HG03045 (cell line): ENCODE measurements around the gene UTP11.
"Not testable (repeated sequence)": the region's sequence is repeated elsewhere in the genome, so short reads cannot be mapped to it uniquely, and the experiment has no call there.

Experiments used
- ATAC-seq: cut with Tn5 transposase; IDR thresholded peaks from one replicate; pipeline ENCODE4 v1.9.1; 2021; ENCODE audit warnings: mild to moderate bottlenecking, moderate library complexity; ENCODE audit not compliant: unreplicated experiment

Gene UTP11

DNA sequence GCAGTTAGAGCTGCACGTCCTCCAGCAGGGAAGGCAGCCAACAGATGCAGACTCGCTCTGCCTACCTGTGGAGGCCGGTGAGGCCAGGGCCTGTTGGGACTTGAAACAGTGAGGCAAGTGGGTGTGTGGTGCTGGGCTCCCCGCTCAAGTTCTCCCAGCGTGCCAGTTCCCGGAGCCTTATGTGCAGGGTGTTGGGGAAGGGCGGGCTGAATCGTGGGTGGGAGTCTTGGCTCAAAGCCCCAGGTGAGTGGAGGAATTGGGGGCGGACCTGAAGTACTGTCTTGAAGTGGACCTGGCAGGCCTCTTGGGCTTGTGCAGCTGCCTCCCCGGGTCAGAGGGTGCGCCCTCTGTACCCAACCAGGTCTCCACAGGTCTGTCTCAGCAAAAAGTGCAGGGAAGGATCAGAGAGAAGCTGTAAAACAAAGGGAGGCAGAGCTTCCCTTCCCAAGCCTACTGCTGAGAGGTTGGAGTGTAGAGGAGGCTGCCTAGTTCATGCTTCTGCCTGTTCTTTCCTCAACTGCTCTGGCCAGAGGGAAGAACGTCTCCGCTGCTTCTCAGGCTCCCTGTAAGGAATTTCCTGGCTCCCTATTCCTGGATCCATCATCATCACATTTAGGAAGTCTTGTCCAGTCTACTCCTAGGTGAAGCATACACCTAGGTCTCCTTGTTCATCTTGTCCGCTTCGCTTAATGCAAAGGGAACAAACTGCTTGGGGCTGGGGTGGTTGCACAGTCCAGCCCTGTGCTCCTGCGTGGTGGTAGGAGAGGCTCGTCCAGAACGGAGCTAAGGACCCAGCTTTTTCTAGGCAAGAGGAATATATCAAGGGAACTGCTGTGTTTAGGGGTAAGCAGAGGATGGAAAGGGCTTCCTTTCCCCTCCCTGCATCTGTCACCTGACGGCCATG, 14.9 kb downstream of the UTP11 start:
- no peak for ATAC-seq

DNA sequence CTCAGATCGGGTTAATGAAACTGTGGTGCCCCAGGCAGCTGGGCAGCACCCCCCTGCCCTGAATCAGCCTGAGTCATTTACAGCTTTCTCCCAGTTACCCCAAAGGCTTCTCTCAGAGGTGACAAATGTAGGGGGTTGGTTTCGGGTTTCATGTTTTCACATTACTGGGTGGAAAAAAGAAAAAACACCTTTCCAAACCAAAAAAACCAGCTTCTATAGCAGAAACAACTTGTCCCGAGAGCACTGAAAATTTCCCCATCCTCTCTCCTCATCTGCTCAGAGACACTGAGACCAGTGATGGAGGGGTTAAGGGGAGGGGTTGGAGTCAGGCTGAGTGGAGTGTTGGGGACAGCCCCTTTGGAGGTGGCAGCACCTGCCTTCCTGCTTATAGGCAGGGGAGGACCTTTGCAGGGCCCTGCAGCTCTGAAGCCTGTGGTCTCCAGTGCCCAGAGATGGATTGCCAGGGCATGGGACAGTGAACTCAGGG, 15.6 kb downstream of the UTP11 start:
- ATAC-seq = peak; percentile 69

DNA sequence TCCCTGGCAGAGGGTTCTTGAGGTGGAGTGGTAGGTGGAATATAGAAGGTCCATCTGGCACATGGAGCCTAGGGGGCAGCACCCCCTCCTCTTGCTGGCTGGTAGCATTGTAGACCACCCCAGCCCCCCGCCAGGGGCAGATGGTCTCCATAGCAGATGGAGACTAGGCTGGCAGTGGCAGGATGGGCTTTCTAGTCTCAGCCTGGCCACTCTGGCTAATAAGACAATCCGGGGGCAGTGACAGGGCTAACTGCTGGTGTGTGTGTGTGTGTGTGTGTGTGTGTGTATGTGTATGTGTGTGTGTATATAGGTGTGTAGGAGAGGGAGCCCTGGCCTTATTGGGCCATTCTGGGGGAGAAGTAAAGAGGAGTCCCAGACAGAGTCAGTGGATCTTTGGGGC, 16.1 kb downstream of the UTP11 start:
- no peak for ATAC-seq

DNA sequence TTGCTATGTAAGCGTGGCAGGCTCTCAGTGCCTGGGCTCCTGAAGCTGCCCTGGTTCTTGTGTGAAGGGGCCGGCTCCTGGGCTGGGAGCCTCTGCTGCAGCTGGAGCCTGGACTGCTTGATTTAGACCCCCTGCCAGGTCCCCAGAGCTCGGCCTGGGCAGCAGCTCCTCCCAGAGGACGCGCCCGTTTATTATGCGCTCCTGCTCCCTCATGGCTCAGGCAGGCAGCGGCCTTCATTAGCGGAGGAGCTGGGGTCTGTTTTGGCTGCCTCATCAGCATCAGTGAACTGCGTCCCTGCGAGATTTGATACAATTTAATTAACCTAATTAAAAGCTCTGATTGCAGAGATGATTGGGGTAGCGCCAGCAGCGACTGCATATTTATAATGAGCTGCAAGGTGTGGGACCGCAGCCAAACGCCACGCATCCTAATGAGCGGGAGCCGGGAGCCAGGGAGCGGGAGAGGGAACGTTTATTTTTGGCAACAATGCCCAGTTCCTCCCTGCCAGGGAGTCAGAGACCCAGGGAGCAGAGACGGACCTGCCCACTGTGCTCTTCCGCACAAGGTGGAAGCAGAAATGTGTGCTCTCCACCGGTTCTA, 16.6 kb downstream of the UTP11 start:
- ATAC-seq = no peak

DNA sequence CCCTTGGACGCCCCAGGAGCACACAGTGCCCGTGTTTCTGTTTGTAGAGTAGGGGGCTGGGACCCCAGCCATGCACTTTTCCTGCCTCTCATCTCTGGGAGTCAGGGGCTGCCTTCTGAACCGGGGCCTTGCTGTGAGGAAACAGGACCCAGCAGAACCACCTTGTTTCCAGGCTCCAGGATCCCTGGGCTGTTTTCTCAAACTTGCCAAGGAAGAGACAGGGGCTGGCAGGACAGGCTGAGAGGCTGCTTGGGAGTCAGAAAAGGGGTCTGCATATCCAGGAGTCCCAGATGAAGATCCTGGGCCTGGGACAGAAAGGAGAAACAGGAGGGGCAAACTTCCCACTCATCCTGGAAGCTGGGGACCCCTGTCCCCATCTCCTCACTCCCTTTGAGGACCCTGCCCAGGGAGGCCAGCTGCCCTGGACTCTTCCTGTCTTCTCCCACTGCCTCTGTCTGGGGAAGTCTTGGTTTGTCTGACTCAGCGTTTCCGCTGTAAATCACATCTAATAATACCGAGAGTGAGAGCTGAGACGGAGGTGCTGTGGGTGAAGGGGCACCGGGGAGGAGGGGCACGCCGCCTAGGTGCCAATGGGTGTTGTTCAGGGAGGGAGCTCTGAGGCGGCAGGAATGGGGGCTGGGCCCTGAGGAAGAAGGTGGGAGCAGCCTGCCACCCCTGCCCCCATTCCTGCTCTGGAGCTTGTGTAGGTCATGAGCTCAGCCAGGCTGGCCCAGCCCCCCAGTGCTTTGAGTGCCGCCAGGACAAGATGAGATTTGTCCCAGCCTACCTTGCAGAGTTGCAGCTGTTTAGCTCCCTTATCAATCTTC, 17.4 kb downstream of the UTP11 start:
- ATAC-seq = peak; percentile 38

DNA sequence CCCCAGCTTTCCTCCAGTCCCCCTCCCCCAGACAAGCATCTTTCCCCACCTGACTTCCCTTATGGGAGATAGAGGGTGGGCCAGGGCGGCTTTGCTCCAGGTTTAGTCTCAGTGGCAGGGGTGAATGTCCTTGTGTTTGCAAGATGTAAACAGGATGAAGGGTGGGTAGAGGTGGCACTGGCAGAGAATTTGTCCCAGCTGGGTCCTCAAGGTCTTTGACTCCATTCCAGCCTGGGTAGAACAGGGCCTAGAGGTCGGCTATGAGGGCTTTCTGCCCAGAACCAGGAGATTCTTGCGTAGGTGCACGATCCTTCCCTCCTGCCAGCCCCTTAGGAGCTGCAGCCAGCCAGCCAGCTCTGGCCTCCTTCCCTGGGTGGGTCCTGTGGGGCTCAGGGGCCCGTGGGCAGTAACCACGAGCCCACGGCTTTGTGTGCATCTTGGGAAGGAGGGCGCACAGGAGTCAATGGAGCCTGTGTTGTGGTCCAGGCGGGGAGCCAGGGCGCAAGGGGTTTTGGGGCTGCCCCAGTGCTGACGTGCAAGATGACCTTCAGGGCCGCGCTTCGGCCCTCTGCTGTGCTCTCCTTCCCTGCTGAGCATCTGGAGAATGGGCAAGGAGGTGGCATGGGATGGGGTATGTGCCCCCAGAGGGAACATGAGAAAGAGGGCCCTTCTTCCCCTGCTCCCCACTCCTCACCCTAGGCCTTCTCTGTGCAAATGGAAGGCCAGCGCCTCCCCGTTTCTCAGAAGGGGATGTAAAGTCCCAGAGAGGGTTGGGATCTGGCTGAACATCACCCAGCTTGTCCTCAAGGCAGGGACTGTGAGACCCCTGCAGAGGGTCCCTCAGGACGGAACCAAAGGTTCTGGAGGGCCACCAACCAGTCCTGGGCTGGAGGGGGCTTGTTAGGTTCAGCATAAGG, 18.3 kb downstream of the UTP11 start:
- ATAC-seq = no peak

DNA sequence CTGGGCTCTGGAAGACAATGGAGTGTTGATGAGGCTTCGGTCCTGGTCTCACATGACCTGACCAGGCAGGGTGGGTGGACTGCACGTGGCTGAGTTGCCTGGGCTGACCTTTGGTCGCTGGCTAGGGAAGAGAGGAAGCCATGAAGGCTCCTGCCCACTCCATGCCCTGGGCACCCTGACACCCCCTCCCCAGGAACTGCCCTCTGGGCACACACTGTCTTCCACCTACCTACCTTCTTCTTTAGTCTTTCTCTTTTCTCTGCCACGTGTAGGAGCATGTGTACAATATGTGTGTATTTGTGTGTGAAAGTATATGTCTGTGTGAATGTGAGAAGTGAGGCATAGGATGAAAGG, 19.0 kb downstream of the UTP11 start:
- ATAC-seq = no peak

DNA sequence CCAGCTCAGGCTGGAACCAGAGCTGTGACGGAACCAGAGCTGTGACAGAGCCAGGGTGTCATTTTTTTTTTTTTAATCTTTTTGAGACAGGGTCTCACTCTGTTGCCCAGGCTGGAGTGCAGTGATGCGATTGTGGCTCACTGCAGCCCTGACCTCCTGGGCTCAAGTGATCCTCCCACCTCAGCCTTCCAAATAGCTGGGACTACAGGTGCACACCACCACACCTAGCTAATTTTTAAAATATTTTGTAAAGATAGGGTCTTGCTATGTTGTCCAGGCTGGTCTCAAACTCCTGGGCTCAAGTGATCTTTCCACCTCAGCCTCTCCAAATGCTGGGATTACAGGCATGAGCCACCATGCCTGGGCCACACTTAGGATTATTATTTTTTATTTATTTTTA, 20.5 kb downstream of the UTP11 start:
- ATAC-seq = not testable (repeated sequence)

DNA sequence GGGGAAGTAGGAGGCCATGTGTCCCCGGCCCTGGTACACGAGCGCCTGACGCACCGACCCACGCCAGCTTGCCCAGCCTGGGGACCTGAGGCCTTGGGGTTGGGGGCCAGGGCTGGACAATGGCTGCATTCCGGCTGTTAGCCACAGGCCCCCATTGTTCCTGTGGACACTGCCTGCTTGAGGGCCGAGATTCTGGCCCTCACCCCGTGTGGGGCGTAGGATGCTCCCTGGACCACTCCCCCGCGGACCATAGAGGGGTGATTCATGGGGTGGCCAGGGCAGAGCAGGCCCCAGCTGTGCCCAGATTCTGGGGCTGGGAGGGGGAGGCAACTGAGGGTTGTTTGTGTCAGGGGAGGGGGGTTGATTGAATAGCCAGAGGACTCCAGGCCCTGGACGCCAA, 22.3 kb downstream of the UTP11 start:
- no peak for ATAC-seq

DNA sequence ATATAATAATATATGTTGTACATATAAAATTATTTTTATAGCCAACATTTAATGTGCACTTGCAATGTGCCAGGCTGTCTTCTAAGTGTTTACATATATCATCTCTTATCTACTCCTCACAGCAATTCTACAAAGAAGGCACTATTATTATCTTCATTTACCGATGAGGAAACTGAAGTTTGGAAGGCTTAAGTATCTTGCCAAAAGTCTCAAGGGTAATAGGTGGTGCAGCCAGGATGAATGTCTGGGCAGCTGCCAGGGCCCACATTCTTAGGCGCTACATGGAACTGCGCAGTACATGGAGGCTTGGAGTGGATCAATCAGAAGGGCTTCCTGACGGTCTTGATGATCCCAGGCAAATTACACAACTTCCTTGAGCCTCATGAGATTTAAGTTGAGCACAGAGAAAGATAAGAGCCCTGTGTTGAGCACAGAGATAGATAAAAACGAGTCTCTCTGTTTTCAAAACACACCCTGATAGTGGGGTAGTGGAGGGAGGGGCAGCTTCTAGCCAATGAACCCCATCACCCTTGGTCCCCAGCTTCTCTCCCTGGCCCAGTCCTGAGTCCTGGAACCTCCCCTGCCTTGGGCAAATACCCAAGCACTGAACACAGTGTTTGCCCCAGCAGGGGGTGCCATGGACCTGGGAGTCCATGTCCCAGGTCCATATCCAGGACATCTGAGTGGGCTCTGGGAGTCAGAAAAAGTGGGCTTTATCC, 24.8 kb downstream of the UTP11 start:
- ATAC-seq = no peak

DNA sequence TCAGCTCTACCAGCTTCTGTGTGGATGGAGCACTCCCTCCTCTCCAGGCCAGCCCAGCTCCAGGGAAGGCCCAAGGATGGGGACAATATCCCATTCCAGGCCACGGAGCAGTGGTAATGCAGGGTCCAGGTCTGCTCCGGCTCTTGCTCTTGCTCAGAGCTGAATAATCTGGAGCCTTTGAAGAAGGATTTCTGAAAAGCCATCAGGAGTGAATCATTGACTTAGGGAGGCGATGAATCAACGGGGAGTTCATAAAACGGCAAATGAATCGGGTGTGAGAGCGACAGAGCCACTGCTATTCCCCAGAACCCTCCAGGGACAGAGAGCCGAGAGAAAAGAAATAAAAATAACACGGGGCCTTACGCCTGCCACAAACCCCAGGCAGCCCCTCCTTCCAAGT, 26.3 kb downstream of the UTP11 start:
- no peak for ATAC-seq

DNA sequence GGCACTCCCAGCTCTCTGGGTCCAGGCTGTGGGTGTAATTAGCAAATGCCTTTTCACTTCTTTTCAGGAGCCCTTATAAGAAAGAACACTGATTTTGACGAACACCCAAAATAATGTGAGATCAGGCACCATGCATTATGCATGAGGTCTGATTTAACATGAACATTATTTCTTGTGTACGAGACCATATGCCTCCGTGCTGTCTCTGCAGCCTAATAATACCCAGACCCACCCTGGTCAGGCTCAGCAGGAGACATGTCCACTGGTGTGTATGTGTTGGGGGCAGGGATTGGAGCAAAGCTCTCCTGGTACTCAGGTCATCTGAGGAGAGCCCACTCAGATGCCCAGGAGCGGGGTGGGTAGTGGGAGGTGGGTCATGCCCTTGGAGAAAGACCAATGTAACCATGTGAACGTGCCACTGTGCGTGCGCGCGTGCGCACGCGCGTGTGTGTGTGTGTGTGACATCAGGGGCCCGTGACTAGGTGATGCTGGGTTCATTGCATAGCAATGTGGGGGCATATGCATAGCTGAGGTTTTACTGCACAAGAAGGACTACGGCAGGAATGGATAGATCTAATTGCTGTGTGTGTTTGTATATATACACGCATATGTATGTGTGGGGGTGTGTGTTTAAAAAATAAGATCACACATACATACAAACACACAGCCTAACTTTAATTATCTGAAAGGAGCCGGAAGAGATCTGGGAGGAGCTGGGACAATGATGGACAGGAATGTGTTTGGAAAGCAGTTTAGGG, 27.0 kb downstream of the UTP11 start:
- no peak for ATAC-seq

DNA sequence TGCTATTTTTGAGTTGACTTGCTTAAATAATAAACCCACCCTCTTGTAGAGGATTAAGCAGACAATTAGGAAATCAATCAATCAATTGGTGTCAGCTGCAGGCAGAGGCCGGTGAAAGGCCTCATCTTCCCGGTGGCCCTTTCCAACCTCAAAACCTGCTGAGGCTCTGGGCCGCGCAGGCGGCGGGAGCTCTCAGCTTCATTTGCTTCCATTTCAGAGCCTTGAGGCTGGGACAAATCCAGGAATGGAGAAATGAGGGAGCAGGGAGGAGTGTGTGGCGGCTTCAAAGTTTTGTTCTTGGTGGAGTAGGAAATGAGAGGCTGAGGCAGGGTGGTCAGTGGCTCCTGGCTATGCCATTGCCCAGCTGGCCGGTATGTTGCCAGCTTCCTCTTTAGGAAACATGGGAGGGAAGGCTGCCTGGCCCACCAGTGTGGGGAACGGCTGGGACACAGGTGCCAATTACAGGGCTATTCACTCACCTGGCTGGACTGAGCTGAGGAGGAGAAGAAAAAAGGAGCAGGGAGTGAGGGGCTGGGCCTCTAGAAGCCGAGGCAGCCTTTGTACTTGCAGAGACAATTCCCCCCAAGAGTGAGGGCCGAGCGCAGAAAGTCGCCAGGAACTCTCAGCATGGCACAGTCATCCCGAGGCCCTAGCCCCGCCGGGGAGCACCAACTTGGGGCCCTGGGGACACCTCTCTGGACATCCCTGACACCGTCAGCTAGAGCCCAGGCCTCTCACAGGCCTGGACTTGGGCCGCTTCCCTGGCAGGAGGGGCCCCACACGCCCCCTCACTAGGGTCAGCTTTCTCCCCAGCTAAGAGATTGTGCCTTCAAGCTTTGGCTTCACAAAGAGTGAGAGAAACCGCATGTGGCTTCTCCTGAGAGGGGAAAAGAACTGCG, 29.7 kb downstream of the UTP11 start:
- ATAC-seq = no peak

DNA sequence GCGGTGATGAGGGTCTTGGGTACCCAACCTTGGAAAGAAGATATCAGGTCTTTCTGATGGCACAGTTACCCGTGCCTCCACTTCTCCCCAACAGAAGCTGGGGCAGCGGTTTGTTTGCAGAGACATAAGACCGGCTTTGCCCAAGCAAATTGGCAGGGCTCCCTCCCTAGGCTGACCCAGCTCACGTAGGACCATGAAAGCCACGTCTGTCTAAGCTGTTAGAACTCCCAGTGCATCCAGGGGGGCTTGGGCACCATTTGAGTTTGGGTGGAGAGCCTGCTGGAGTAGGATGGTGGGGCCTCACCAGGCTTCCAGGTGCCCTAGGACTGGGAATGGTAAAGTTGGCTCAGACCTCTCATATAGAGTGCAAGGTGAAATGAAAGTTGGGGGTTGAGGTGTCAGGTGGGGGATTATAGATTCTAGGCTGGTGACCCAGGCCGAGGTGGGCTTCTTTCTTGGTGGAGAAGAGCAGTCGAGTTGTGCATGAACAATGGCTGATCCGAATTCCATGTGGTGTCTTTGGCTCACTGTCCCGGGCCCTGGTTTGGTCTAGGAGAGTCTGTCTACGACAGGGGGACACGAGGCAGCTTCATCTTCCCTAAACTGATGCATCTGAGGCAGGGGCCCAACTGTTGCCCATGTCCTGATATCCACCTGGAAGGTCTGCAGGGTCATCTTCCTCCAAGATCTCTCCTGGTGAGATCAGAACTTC, 30.7 kb downstream of the UTP11 start:
- no peak for ATAC-seq

DNA sequence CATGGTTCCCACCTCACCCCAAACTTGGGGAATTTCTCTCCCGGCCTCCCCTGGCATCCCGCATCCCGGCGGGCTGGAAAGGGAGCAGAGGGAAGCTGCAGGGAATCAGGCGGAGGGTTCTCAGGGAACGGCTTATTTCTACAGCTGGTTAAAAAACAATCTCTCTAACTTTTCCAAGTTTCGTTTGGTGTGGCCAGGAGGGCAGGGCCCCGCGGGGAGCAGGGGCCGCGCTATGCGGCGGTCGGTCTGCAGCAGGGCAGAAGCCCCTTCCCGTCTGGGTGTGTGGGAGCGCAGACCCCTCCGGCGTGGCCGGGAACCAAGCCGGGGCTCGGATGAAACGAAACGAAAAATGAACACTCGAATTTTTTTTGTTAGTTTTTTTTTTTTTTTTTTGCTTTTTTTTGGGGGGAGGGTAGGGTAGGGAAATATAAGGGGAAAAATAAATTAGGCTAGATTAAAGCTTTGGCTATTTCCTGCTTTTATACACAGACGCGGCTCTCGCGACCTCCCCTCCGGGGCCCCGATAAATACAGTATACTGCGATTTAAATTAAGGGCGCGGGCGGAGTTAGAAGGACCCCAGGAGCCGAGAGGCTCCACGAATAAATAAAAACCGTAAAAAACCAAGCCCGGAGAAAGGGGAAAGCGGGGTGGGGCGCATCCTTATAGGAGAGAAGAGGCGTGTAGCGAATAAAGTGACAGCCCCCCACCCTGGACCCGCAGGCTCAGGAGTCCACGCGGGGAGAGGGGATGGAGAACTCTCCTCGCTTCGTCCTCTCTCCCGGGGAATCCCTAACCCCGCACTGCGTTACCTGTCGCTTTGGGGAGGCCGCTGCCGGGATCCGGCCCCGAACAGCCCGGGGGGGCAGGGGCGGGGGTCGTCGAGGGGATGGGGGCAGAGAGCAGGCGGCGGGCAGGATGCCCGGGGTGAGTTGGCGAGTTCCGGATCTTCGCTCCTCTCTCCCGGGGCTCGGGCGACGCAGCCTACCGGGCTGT, 32.0 kb downstream of the UTP11 start:
- ATAC-seq = no peak
